Muscle layer of duodenum (tissue), 2 donors: ENCODE data around the gene PDE6H.

Experiments used
- H3K27ac ChIP-seq: one replicate; pipeline ENCODE4 v1.7.0; 2013; ENCODE audit warnings: mild to moderate bottlenecking, low read length
- H3K27me3 ChIP-seq: one replicate; pipeline ENCODE4 v1.7.0; 2013; ENCODE audit warnings: low read depth, mild to moderate bottlenecking, control low read depth, low read length
- H3K36me3 ChIP-seq, 2 donors: one replicate each; pipeline ENCODE4 v1.7.0; 2013; ENCODE audit warnings: low read length in 2 of 2, control low read depth in 1 of 2, mild to moderate bottlenecking in 1 of 2; ENCODE audit not compliant: insufficient read depth in 2 of 2, control insufficient read depth in 1 of 2
- H3K4me1 ChIP-seq, 2 donors: one replicate each; pipeline ENCODE4 v1.7.0; 2013; ENCODE audit warnings: low read length in 2 of 2, mild to moderate bottlenecking in 2 of 2, control low read depth in 1 of 2, moderate library complexity in 1 of 2; ENCODE audit not compliant: insufficient read depth in 2 of 2, control insufficient read depth in 1 of 2
- H3K4me3 ChIP-seq, 2 donors: one replicate each; pipeline ENCODE4 v1.7.0; 2013; ENCODE audit warnings: low read length in 2 of 2, low read depth in 1 of 2, mild to moderate bottlenecking in 1 of 2
- H3K9me3 ChIP-seq, 2 donors: one replicate each; pipeline ENCODE4 v1.7.0; 2013; ENCODE audit warnings: low read length in 2 of 2, control low read depth in 1 of 2, mild to moderate bottlenecking in 1 of 2; ENCODE audit not compliant: control insufficient read depth in 1 of 2
- donor health status: healthy.

PDE6H gene

GRCh38 chr12:14937014-14937413 is 35.8 kb upstream of the PDE6H start:
- Histone ChIP-seq H3K4me1 (no peaks in the 10 kb centered on the region), H3K4me3 (no peak overlapping the region)

GRCh38 chr12:14937689-14938088 is 35.2 kb upstream of the PDE6H start:
- Histone ChIP-seq H3K27me3 (no peaks in the 10 kb centered on the region), H3K4me1 (no peaks in the 10 kb centered on the region), H3K27ac (no peak overlapping the region), H3K36me3 (no peaks in the 10 kb centered on the region), H3K9me3 (no peaks in the 10 kb centered on the region), H3K4me3 (no peak overlapping the region)

More at GRCh38 chr12:14937014-14937413, 35.8 kb upstream of the PDE6H start:
- Histone ChIP-seq H3K36me3 (no peaks in the 10 kb centered on the region), H3K9me3 (no peaks in the 10 kb centered on the region), H3K27me3 (no peaks in the 10 kb centered on the region), H3K27ac (no peak overlapping the region)

GRCh38 chr12:14938301-14938700 is 34.5 kb upstream of the PDE6H start, which contains the start of gene ERP27:
TSS of gene ERP27 (minus strand) at chr12:14938537. CDS start at chr12:14938508, 29 bp downstream.
- Histone ChIP-seq H3K27me3 (no peaks in the 10 kb centered on the region), H3K9me3 (no peaks in the 10 kb centered on the region), H3K36me3 (no peaks in the 10 kb centered on the region), H3K4me1 (no peaks in the 10 kb centered on the region), H3K27ac (no peak within 1 kb of the TSS), H3K4me3 (no peak within 1 kb of the TSS)

- no peaks in the 10 kb centered on the region for H3K27me3 ChIP-seq
- H3K27ac ChIP-seq: no peak overlapping the region
- H3K4me1 ChIP-seq: peaks cover 0 to 2% of the 10 kb centered on the region in 2 donors
- H3K9me3 ChIP-seq: no peaks in the 10 kb centered on the region
- H3K36me3 ChIP-seq: no peaks in the 10 kb centered on the region
- H3K4me3 ChIP-seq: no peak overlapping the region
Observed at GRCh38 chr12:14941369-14941768, 31.5 kb upstream of the PDE6H start.

- H3K36me3 ChIP-seq: peaks cover 1 to 5% of the 10 kb centered on the region in 2 donors
- H3K27me3 ChIP-seq: no peaks in the 10 kb centered on the region
- H3K27ac ChIP-seq: no peak overlapping the region
- no peak overlapping the region for H3K4me3 ChIP-seq
- peaks cover 0 to 3% of the 10 kb centered on the region in 2 donors for H3K4me1 ChIP-seq
- H3K9me3 ChIP-seq: no peaks in the 10 kb centered on the region
Observed at GRCh38 chr12:14942196-14942931, 30.5 kb upstream of the PDE6H start.

- H3K27me3 ChIP-seq: no peaks in the 10 kb centered on the region
- no peaks in the 10 kb centered on the region for H3K9me3 ChIP-seq
- peaks cover 5% of the 10 kb centered on the region in 2 donors for H3K36me3 ChIP-seq
- no peak overlapping the region for H3K27ac ChIP-seq
- H3K4me3 ChIP-seq: no peak overlapping the region
- H3K4me1 ChIP-seq: peaks cover 14 to 26% of the 10 kb centered on the region in 2 donors
Observed at GRCh38 chr12:14946162-14946561, 26.7 kb upstream of the PDE6H start.

GRCh38 chr12:14946861-14947260 is 26.0 kb upstream of the PDE6H start:
- no peaks in the 10 kb centered on the region for H3K27me3 ChIP-seq
- no peak overlapping the region for H3K4me3 ChIP-seq
- H3K9me3 ChIP-seq: no peaks in the 10 kb centered on the region
- H3K4me1 ChIP-seq: peaks cover 19 to 26% of the 10 kb centered on the region in 2 donors
- H3K27ac ChIP-seq: no peak overlapping the region
- H3K36me3 ChIP-seq: peaks cover 5% of the 10 kb centered on the region in 2 donors

GRCh38 chr12:14948672-14949071 is 24.2 kb upstream of the PDE6H start:
- no peaks in the 10 kb centered on the region for H3K27me3 ChIP-seq
- H3K27ac ChIP-seq: peak overlapping the region; percentile 68
- H3K9me3 ChIP-seq: no peaks in the 10 kb centered on the region
- no peak overlapping the region for H3K4me3 ChIP-seq
- peaks cover 19 to 37% of the 10 kb centered on the region in 2 donors for H3K4me1 ChIP-seq
- peaks cover 5% of the 10 kb centered on the region in 2 donors for H3K36me3 ChIP-seq

- peaks cover 5% of the 10 kb centered on the region in 2 donors for H3K36me3 ChIP-seq
- H3K27ac ChIP-seq: peak overlapping the region; percentile 68
- H3K4me1 ChIP-seq: peaks cover 19 to 37% of the 10 kb centered on the region in 2 donors
- H3K9me3 ChIP-seq: no peaks in the 10 kb centered on the region
- H3K4me3 ChIP-seq: no peak overlapping the region
- no peaks in the 10 kb centered on the region for H3K27me3 ChIP-seq
Observed at GRCh38 chr12:14949631-14950030, 23.2 kb upstream of the PDE6H start.

GRCh38 chr12:14950421-14950820 is 22.4 kb upstream of the PDE6H start:
- Histone ChIP-seq H3K9me3 (no peaks in the 10 kb centered on the region), H3K27me3 (no peaks in the 10 kb centered on the region), H3K4me3 (no peak overlapping the region), H3K27ac (peak overlapping the region; percentile 81), H3K4me1 (peaks cover 19 to 37% of the 10 kb centered on the region in 2 donors), H3K36me3 (peaks cover 5% of the 10 kb centered on the region in 2 donors)

- H3K27me3 ChIP-seq: no peaks in the 10 kb centered on the region
- peak overlapping the region; percentile 81 for H3K27ac ChIP-seq
- no peaks in the 10 kb centered on the region for H3K9me3 ChIP-seq
- no peak overlapping the region for H3K4me3 ChIP-seq
- H3K4me1 ChIP-seq: peaks cover 19 to 37% of the 10 kb centered on the region in 2 donors
- peaks cover 5% of the 10 kb centered on the region in 2 donors for H3K36me3 ChIP-seq
Observed at GRCh38 chr12:14950982-14951746, 21.7 kb upstream of the PDE6H start.
